Chondrocyte (in vitro differentiated cells): ENCODE results near the gene RAB14. TPM values are rescaled to one million over a fixed set of nuclear protein-coding genes. Genes with fewer than 3 reads are reported as not detected.

Experiments
- DNase-seq: peaks from one replicate; pipeline ENCODE4 v3.0.0; 2021; ENCODE audit warnings: mixed read lengths, low spot score
- H3K27ac Mint-ChIP-seq: one replicate; pipeline ENCODE4 v1.8.0; 2021; ENCODE audit warnings: mild to moderate bottlenecking, moderate library complexity, mixed read lengths; ENCODE audit not compliant: unreplicated experiment
- H3K27me3 Mint-ChIP-seq: 2 replicates; pipeline ENCODE4 v1.8.0; 2021; ENCODE audit warnings: low read depth, mixed read lengths
- H3K36me3 Mint-ChIP-seq: 2 replicates; pipeline ENCODE4 v1.8.0; 2021; ENCODE audit warnings: low read depth, mixed read lengths
- H3K4me1 Mint-ChIP-seq: 2 replicates; pipeline ENCODE4 v1.8.0; 2021; ENCODE audit warnings: low read depth, mild to moderate bottlenecking, mixed read lengths
- H3K4me3 Mint-ChIP-seq: one replicate; pipeline ENCODE4 v1.8.0; 2021; ENCODE audit warnings: mild to moderate bottlenecking, moderate library complexity, mixed read lengths; ENCODE audit not compliant: unreplicated experiment
- H3K9me3 Mint-ChIP-seq: 2 replicates; pipeline ENCODE4 v1.8.0; 2021; ENCODE audit warnings: low read depth, mixed read lengths
- total RNA-seq: library from RNA; stranded (reverse); gene quantifications from 3 replicates; pipeline ENCODE4 v1.2.1, GENCODE V29; 2021
- TF ChIP-seq, protein P1 (sequence below): fragments of 200-600 bp; sonication (generic); IDR thresholded peaks from 2 replicates; pipeline ENCODE4 v1.5.0; 2021; ENCODE audit warnings: antibody characterized with exemption, mild to moderate bottlenecking, moderate library complexity

RAB14 gene
- total RNA-seq, 1 donor from 2014 or later, result 64.3 TPM

- DNase-seq, result no peak
- no peaks in the 10 kb centered on the region for H3K9me3 Mint-ChIP-seq
- H3K27me3 Mint-ChIP-seq, result no peaks in the 10 kb centered on the region
- H3K27ac Mint-ChIP-seq, result no peak overlapping the region
- H3K4me1 Mint-ChIP-seq, result no peaks in the 10 kb centered on the region
- TF ChIP-seq, protein P1, sequence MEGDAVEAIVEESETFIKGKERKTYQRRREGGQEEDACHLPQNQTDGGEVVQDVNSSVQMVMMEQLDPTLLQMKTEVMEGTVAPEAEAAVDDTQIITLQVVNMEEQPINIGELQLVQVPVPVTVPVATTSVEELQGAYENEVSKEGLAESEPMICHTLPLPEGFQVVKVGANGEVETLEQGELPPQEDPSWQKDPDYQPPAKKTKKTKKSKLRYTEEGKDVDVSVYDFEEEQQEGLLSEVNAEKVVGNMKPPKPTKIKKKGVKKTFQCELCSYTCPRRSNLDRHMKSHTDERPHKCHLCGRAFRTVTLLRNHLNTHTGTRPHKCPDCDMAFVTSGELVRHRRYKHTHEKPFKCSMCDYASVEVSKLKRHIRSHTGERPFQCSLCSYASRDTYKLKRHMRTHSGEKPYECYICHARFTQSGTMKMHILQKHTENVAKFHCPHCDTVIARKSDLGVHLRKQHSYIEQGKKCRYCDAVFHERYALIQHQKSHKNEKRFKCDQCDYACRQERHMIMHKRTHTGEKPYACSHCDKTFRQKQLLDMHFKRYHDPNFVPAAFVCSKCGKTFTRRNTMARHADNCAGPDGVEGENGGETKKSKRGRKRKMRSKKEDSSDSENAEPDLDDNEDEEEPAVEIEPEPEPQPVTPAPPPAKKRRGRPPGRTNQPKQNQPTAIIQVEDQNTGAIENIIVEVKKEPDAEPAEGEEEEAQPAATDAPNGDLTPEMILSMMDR, result no peak
- H3K36me3 Mint-ChIP-seq, result peaks cover 24% of the 10 kb centered on the region
- no peak overlapping the region for H3K4me3 Mint-ChIP-seq
Observed at GRCh38 chr9:121171236-121171635, 30.4 kb downstream of the RAB14 start.

DNA sequence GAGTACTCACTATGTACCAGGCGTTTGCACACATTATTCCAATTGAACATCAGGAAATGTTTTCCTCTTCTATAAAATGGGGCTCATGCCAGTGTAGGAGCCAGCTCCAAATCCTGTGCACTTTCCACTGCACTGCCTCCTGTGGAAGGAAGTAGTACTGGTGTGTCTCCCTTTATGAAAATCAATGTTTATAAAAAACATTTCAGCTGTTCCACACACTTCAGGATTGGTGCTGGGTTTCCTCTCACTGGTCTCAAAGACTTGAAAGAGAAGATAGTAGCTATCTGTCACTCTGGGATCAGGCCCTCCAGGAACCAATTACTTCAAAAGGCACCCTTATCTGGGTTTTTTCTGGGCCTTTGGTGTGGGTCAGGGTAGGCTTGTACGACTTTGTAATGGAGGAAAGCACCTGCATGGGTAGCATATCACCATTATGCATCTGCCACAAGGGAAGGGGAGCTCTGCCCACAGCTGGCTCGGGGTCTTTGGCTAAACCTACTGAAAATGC, 32.5 kb downstream of the RAB14 start:
- no peaks in the 10 kb centered on the region for H3K9me3 Mint-ChIP-seq
- H3K36me3 Mint-ChIP-seq, result peaks cover 24% of the 10 kb centered on the region
- H3K4me3 Mint-ChIP-seq, result no peak overlapping the region
- no peak overlapping the region for H3K27ac Mint-ChIP-seq
- no peaks in the 10 kb centered on the region for H3K4me1 Mint-ChIP-seq
- no peaks in the 10 kb centered on the region for H3K27me3 Mint-ChIP-seq
- TF ChIP-seq, protein P1, result peak; percentile 70
- no peak for DNase-seq

DNA sequence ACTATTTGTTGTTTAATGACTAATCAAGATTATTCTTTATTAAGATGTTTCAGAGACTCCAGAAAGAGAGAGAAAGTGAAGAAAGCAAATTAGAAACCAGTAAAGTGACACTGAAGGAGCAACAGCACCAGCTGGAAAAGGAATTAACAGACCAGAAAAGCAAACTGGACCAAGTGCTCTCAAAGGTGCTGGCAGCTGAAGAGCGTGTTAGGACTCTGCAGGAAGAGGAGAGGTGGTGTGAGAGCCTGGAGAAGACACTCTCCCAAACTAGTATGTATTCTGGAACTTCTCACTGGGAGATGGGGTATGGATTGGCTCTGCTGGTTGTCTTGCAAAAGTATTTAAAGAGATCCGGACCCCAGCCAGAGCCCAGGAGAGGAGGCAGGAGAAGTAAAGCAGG, 33.6 kb downstream of the RAB14 start:
- Mint-ChIP-seq H3K4me3 (no peak overlapping the region), H3K36me3 (peaks cover 20% of the 10 kb centered on the region), H3K4me1 (no peaks in the 10 kb centered on the region), H3K27me3 (no peaks in the 10 kb centered on the region), H3K9me3 (no peaks in the 10 kb centered on the region), H3K27ac (no peak overlapping the region)
- no peak for DNase-seq
- TF ChIP-seq, protein P1, result no peak

- no peaks in the 10 kb centered on the region for H3K9me3 Mint-ChIP-seq
- H3K36me3 Mint-ChIP-seq, result peaks cover 7% of the 10 kb centered on the region
- no peaks in the 10 kb centered on the region for H3K27me3 Mint-ChIP-seq
- no peak overlapping the region for H3K4me3 Mint-ChIP-seq
- peaks cover 16% of the 10 kb centered on the region for H3K4me1 Mint-ChIP-seq
- peak overlapping the region; percentile 42 for H3K27ac Mint-ChIP-seq
- TF ChIP-seq, protein P1, result no peak
- no peak for DNase-seq
Observed at GRCh38 chr9:121160025-121160424, 41.6 kb downstream of the RAB14 start.

DNA sequence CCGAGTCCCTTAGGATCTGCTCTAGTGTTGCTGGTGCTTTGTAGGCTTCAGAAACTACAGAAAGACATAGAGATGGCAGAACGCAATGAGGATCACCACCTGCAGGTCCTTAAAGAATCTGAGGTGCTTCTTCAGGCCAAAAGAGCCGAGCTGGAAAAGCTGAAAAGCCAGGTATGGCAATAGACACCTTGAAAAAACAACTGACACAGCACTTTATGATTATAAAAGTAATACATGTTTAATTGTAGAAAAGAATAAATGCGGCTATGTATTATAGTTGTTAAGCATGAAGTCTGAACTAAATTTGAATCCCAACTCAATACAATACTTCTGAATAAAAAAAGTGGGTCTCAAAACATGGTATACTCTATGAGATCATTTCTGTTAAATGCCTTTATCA, 43.7 kb downstream of the RAB14 start:
- TF ChIP-seq, protein P1, result no peak
- Mint-ChIP-seq H3K27ac (no peak overlapping the region), H3K4me3 (no peak overlapping the region), H3K4me1 (peaks cover 21% of the 10 kb centered on the region), H3K36me3 (peaks cover 12% of the 10 kb centered on the region), H3K9me3 (no peaks in the 10 kb centered on the region), H3K27me3 (no peaks in the 10 kb centered on the region)
- no peak for DNase-seq
